IMR-90 (cell line): ENCODE results near the gene TRPV4.

Source experiments
- CEBPB ChIP-seq: IDR thresholded peaks from 2 replicates; pipeline ENCODE4 v1.6.1; 2012; ENCODE audit warnings: low read depth, low read length, improper control_type of control experiment
- NFE2L2 ChIP-seq: fragments of 150-350 bp; IDR thresholded peaks from 2 replicates; pipeline ENCODE4 v1.6.1; 2016; ENCODE audit warnings: low read depth, mild to moderate bottlenecking, low read length
- POLR2A ChIP-seq: IDR thresholded peaks from 2 replicates; pipeline ENCODE4 v1.6.1; 2012; ENCODE audit warnings: mild to moderate bottlenecking, low read depth, low read length
- RFX5 ChIP-seq: IDR thresholded peaks from 2 replicates; pipeline ENCODE4 v1.8.0; 2012; ENCODE audit warnings: low read depth, mild to moderate bottlenecking, low read length, moderate library complexity
- USF2 ChIP-seq: fragments of 150-350 bp; IDR thresholded peaks from 2 replicates; pipeline ENCODE4 v1.6.1; 2017; ENCODE audit warnings: mild to moderate bottlenecking, antibody characterized with exemption, low read length, low read depth
- TF ChIP-seq, protein P1 (sequence below): conservative IDR thresholded peaks from 2 replicates; pipeline ENCODE4 v1.5.1; 2012; ENCODE audit warnings: mild to moderate bottlenecking, low read depth, low read length, improper control_type of control experiment

- TF ChIP-seq, protein P1, sequence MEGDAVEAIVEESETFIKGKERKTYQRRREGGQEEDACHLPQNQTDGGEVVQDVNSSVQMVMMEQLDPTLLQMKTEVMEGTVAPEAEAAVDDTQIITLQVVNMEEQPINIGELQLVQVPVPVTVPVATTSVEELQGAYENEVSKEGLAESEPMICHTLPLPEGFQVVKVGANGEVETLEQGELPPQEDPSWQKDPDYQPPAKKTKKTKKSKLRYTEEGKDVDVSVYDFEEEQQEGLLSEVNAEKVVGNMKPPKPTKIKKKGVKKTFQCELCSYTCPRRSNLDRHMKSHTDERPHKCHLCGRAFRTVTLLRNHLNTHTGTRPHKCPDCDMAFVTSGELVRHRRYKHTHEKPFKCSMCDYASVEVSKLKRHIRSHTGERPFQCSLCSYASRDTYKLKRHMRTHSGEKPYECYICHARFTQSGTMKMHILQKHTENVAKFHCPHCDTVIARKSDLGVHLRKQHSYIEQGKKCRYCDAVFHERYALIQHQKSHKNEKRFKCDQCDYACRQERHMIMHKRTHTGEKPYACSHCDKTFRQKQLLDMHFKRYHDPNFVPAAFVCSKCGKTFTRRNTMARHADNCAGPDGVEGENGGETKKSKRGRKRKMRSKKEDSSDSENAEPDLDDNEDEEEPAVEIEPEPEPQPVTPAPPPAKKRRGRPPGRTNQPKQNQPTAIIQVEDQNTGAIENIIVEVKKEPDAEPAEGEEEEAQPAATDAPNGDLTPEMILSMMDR: no peak
- TF ChIP-seq CEBPB (no peak), USF2 (no peak), POLR2A (no peak), NFE2L2 (no peak), RFX5 (no peak)
Measured at GRCh38 chr12:109878247-109878625, 45.0 kb upstream of the TRPV4 start.
